ENCODE measurements around the gene RNF150. TPM values are rescaled to one million over a fixed set of nuclear protein-coding genes. Genes with fewer than 3 reads are reported as not detected.

RNF150 gene
- total RNA-seq, 4 donors from 2014 or later, result 0.65 to 4.8 (median 1.7) TPM

GRCh38 chr4:140994015-140994414 is 139.3 kb downstream of the RNF150 start:
- 79 to 90% methylated on average over 1 of the region's 1 CpG for WGBS, 2 donors
- intact Hi-C loops (cut with DNase I; ENCODE audit: low total_unique reads), result no loop called here
- TF ChIP-seq POLR2A (IDR thresholded peaks at IDR 0.05), result no peak
- TF ChIP-seq CTCF (IDR thresholded peaks at IDR 0.05), result no peak
- no peak overlapping the region for H3K4me3 ChIP-seq (ENCODE audit: low read depth, poor library complexity, severe bottlenecking)
- no peak for DNase-seq (ENCODE audit: low spot score in 2 of 2)

GRCh38 chr4:140993370-140993769 is 139.9 kb downstream of the RNF150 start:
- H3K4me3 ChIP-seq (ENCODE audit: low read depth, poor library complexity, severe bottlenecking), result no peak overlapping the region
- intact Hi-C loops (cut with DNase I; ENCODE audit: low total_unique reads), result no loop called here
- WGBS, 2 donors, result 67 to 76% methylated on average over 4 of the region's 4 CpGs
- DNase-seq (ENCODE audit: low spot score in 2 of 2), result no peak
- TF ChIP-seq CTCF (IDR thresholded peaks at IDR 0.05) (no peak), POLR2A (IDR thresholded peaks at IDR 0.05) (no peak)

DNA sequence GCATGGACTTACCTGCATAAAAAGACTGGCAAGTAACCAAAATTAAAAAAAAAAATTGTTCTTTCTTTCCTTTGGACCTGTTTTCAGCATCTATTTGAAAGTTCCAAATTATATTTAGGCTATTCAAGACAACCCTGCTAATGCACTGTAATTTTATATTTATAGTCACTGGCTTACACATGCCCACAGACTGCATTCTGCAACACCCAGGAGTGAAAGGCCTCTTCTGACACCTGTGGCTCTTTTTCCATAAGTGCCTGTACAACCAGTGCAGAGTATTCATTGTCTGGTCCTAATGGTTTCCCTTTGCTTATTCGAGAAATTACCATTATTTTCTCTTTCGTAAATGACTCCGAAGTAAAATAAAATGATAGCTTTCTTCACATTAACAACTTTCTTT is 143.3 kb downstream of the RNF150 start:
- no peak overlapping the region for H3K4me3 ChIP-seq (ENCODE audit: low read depth, poor library complexity, severe bottlenecking)
- DNase-seq (ENCODE audit: low spot score in 2 of 2), result no peak
- intact Hi-C loops (cut with DNase I; ENCODE audit: low total_unique reads), result no loop called here
- WGBS, 2 donors, result 89 to 96% methylated on average over 3 of the region's 3 CpGs
- TF ChIP-seq CTCF (IDR thresholded peaks at IDR 0.05) (no peak), POLR2A (IDR thresholded peaks at IDR 0.05) (no peak)

DNA sequence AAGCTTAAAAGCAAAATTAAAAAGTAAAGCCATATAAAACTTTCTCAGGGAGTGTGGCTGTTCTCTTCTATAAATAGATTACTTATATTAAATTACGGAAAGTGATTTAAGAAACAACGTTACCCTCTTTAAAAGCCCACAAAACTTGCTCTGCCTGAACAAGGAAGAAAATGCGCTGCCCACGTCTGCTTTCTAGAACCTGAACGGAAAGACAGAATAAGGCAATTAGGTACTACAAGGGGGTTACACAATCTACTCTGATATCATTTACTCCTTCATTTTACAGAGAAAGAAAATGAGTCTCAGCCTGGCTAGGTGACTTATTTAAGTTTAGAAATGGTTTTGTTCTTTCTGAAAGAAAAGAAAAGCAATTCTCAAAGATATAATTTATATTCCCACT is 147.2 kb downstream of the RNF150 start:
- TF ChIP-seq POLR2A (IDR thresholded peaks at IDR 0.05), result no peak
- no peak for TF ChIP-seq CTCF (IDR thresholded peaks at IDR 0.05)
- H3K4me3 ChIP-seq (ENCODE audit: low read depth, poor library complexity, severe bottlenecking), result no peak overlapping the region
- no peak for DNase-seq (ENCODE audit: low spot score in 2 of 2)
- 78 to 82% methylated on average over 5 of the region's 5 CpGs for WGBS, 2 donors
- intact Hi-C loops (cut with DNase I; ENCODE audit: low total_unique reads), result no loop called here

DNA sequence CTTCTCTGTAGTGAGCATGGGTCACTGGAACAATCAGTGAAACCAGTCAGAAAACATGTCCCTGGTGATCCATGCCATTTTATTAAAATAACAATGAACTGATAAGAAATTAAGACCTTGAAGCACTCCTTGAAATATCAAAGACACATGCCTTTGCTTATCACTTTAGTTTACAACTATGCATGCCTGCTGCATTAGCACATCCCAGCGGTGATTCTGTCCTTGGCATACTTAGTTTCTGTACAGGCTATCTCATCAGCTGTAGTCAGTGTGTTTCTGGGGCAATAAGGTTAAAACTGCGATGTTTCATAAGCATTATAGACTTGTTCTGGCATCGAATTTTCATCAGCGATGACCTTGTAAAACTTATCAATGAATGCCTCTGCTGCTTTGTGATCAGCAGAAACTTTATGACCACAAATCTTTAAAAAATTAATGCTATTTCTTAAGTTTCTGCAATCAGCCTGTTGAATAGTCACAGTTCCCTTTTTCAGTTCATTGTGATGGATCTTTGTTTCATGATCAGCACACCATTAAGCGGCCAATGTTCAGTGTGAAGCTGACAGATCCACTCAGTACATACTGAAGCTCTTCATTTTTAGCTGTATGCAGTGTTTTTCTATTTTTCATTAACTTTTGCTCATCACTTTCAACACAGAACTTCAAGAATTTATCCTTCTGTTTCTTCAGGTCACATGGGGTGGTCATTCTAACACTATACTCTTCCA is 150.5 kb downstream of the RNF150 start:
- no peak for DNase-seq (ENCODE audit: low spot score in 2 of 2)
- TF ChIP-seq CTCF (IDR thresholded peaks at IDR 0.05) (no peak), POLR2A (IDR thresholded peaks at IDR 0.05) (no peak)
- intact Hi-C loops (cut with DNase I; ENCODE audit: low total_unique reads), result no loop called here

More for the DNA sequence above, 150.5 kb downstream of the RNF150 start:
- H3K4me3 ChIP-seq (ENCODE audit: low read depth, poor library complexity, severe bottlenecking), result no peak overlapping the region
- 95 to 99% methylated on average over 5 of the region's 5 CpGs for WGBS, 2 donors
